Esophagus squamous epithelium (tissue), 4 donors: ENCODE data around the gene SPON2.

Experiments
- CTCF ChIP-seq, 6 experiments: fragments of 450-650 bp in 4 of 6; fragments of 200-600 bp in 2 of 6; sonication (generic) in 2 of 6; IDR thresholded peaks; one replicate each; pipeline ENCODE4 v1.5.1; 2016 to 2019; ENCODE audit warnings: antibody characterized with exemption in 6 of 6, mild to moderate bottlenecking in 4 of 6, moderate library complexity in 4 of 6
- POLR2A ChIP-seq, 4 donors: fragments of 450-650 bp; IDR thresholded peaks; one replicate each; pipeline ENCODE4 v1.6.1; 2017; ENCODE audit warnings: antibody characterized with exemption in 4 of 4, mild to moderate bottlenecking in 4 of 4, moderate library complexity in 3 of 4

DNA sequence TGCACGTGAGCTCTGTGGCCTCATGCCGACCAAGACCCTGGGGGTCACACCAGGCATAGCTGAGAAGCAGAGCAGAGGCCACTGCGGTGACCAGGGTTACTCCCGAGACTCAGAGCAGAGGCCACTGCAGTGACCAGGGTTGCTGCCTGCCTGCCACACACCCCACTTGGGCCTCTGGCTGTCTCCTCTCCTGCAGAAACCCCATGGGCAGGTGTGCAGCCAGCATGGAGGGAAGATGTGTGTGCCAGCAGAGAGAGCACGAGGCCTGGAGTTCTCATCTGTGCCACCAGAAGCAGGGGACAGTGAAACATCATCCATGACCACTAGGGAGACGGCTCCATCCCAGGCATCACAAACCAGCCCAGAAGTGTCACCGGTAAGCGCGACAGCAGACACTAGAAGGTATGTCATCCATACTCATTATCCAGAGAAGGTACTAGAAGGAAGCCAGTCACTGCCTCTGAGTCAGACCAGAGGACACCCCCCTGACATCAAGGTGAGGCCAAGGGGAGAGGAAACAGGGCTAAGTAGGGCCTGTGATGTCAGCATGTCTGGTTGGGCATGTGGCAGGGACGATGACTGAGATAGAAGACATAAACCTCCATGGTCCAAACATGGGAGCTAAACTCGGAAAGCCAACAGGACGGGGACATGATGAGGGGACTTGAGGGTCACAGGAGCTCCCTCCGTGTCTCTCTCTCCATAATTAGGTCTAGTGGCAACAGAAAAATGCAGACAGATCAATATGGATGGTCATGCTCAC, 24.2 kb upstream of the SPON2 start:
- no peak for TF ChIP-seq CTCF (IDR thresholded peaks at IDR 0.05)
- no peak for TF ChIP-seq POLR2A (IDR thresholded peaks at IDR 0.05)
